HG03280 (cell line): ENCODE results near the gene LAMTOR2.

Experiments
- ATAC-seq: cut with Tn5 transposase; IDR thresholded peaks from one replicate; pipeline ENCODE4 v1.9.1; 2021; ENCODE audit warnings: mild to moderate bottlenecking, moderate library complexity; ENCODE audit not compliant: unreplicated experiment

LAMTOR2 gene

DNA sequence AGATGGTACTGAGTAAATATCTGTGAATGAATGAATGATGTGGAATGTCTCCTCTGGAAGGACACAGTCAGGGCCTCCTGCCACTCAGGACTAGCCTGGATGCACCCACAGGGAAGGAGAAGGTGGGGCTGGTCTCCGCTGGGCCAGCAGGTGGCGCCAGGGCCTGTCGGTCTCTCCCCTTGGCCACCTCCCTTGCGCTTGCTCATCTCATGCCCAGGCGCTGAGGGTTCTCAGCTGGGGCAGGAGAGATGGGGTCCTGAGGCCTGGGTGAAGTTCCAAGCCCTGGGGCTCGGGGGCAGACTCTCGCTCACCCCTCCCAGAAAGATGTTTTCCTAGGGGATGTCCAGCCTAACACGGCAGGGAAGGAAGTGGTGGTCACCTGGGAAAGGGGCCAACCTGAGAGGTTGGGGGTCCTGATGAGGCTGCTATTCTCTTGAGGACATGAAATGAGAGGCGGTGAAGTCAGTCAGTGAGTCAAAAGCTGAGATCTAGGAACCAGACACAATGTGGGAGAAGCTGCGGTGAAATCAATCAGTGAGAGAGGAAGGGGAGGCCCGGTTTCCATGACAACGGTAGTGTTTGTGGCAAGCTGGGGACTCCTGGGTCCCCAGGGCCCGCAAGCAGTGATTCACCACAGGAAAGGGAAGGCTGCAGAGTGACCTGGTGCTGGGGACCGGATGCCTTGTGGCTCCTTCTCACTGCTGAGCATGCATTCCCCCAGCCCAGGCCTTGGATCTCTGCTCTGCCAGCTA is 42.2 kb downstream of the LAMTOR2 start:
- peak; percentile 66 for ATAC-seq

DNA sequence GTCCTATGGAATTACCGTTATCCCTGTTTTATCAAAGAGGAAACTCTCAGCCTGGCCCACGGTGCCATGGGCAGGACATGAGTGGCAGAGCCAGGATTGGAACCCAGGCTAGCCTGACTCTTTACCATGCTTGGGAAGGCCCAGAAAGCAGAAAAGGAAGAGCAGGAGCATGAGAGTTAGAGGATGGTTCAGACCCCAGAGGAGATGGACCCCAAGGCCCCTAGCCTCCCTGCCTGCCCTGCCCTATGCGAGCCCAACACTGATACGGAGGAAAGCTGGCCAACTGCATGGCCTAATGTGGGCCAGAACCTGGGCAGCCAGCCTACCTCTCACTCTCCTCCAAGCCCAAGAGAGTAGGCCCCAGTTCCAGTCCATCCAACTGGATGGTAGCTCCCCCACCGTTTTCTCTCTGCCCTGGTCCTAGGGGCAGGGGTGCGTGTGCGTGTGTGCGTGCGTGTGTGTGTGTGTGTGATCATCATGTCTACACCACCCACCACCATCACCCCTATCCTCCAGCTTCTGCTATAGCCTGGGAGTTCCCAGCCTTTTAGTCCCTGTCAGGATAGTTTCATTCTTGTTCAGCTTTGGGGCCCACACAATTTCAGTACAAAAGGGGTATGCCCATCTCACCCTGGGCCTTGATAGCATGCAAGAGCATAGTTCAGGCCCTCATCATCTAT is 43.1 kb downstream of the LAMTOR2 start:
- no peak for ATAC-seq

GRCh38 chr1:156098784-156099183 is 44.2 kb downstream of the LAMTOR2 start:
- ATAC-seq: no peak

- ATAC-seq: no peak
These were observed 44.7 kb downstream of the LAMTOR2 start for GRCh38 chr1:156099282-156099681.

- ATAC-seq: no peak
These were observed 45.8 kb downstream of the LAMTOR2 start for GRCh38 chr1:156100205-156100995.

DNA sequence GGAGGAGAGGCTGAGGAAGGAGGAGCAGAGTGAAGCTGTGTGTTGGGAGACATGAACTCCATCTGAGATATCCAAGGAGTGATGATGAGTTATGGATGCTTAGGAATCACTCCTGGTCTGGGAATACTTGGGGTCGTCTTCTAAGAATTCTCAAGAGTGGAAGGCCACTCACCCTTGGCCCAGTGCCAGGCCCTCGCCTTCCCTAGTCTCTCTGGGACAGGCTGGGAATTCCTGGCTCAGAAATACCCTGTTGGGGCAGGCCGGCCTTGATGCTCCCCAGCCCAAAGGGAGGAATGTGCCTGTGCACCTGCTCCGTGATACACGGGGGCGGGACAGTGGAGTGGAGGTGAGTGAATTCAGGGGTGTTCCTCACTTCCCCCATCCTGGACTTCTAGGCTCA is 47.3 kb downstream of the LAMTOR2 start:
- ATAC-seq: no peak

GRCh38 chr1:156102633-156103511 is 48.3 kb downstream of the LAMTOR2 start:
- ATAC-seq: no peak

GRCh38 chr1:156103521-156103947 is 49.0 kb downstream of the LAMTOR2 start:
- no peak for ATAC-seq

DNA sequence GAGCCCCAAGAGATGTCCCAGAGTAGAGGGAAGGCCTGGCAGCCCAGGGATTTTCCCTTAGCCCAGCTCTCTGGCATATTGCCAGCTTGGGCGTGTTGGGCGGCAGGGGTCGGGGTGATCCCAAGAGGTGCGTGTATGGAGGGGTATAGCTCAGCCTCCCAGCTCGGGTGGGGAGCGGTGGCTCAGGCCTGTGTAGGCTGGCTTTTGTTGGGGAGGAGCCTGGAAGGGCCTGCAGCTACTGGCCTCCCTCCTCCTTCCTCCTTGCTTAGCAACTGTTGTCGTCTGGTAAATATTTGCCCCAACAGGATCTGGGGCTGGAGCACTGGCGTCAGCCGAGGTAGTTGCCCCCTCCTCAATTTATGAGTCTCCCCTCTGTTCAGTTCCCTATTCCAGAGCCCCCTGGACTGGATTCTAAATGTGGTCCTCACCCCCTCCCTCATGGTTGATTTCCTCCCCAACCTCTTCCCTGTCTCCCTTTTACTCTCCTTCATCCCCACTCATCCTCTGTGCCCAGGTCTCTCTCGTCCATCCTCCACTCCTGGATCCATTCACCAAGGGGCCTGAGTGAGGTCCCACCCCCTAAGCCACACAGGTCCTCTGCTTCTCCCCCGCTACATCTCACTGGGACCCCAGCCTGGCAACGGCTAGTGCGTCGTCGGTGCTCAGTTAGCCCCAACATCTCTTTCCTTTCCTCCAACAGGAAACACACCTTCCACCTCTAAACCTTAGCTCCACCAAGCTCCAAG is 49.7 kb downstream of the LAMTOR2 start:
- ATAC-seq: no peak

- no peak for ATAC-seq
These were observed 50.6 kb downstream of the LAMTOR2 start for GRCh38 chr1:156104861-156105832.

DNA sequence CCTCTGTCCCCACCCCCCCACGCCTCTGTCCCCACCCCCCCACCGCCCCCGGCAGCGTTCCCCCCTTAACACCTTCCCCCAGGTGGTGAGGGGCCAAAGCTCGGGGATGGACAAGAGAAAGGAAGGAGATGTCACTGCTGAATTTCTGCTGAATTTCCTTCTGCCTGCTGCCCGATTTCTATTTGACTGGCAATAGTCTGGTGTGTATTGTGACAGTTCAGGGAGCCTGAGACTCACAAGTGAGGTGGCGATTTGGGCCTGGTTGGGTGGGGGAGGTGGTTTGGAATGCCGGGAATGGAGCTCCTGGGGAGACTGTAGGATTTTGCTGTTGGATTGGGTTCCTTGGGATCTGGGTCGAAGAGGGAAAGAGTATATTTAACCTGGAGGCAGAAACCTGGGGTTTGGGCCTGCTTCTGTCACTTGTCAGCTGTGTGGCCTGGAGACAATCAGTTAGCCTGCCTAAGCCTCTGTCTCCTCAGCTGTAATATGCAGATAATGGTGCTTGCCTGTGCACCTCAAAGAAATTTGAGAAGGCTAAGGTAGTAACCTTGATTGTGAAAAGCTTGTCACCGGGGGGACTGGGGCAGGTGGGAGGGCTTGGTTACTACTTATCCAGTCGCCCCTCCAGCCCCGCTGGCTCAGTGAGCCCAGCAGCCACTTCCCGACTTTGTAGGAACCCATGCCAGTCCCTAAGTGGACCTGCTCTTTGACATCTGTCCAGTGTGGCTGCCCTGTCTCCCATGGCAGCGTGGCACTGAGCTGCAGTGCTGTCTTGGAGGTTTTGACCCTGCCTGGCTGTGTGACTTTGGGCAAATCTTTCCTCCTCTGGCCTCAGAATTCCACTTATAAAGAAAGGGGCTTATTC is 52.3 kb downstream of the LAMTOR2 start:
- ATAC-seq: no peak

DNA sequence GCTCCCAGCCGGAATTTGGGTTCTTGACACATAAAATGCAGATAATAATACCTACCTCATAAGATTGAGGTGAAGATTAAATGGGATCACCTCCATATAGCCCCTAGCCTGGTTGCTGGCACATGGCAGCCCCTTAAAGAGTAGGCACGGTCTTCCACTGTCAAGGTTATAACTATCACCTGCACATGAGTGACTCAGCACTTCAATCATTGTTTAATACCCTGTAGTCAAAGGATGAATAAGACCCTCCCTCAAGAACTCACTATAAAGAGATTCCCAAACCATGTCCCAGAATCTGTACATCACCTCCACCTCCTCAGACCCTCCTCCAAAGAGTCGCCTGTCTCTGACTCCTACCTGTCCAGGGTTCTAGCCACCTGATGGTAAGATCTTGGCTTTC is 53.5 kb downstream of the LAMTOR2 start:
- no peak for ATAC-seq
